ENCODE results near the gene PRELP.

DNA sequence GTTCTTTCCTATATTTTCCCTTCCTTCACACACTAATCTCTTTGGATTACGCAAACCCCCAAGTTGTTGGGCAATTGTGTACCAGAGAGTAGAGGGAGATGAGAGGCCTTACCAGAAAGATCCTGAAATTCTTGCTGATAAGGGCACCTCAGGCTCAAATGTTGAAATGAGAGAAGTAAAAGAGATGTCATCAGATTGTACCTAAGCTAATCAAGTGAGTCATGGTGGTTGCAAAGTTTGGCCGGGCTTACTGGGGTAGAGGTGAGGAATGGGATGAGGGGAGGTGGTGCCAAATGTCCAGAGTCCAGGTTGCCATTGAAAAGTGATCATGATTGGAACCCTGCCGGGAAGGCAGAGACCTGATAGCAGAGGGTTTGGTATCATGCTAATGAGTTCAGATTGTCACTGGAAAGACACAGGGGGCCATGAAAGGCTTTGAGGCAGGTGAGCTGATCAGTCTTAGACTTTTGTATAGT, 61.4 kb downstream of the PRELP start:
- TF ChIP-seq, protein P1, sequence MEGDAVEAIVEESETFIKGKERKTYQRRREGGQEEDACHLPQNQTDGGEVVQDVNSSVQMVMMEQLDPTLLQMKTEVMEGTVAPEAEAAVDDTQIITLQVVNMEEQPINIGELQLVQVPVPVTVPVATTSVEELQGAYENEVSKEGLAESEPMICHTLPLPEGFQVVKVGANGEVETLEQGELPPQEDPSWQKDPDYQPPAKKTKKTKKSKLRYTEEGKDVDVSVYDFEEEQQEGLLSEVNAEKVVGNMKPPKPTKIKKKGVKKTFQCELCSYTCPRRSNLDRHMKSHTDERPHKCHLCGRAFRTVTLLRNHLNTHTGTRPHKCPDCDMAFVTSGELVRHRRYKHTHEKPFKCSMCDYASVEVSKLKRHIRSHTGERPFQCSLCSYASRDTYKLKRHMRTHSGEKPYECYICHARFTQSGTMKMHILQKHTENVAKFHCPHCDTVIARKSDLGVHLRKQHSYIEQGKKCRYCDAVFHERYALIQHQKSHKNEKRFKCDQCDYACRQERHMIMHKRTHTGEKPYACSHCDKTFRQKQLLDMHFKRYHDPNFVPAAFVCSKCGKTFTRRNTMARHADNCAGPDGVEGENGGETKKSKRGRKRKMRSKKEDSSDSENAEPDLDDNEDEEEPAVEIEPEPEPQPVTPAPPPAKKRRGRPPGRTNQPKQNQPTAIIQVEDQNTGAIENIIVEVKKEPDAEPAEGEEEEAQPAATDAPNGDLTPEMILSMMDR (IDR thresholded peaks at IDR 0.05; ENCODE audit: low read depth, low read length) = no peak
- TF ChIP-seq EZH2phosphoT487 (IDR thresholded peaks at IDR 0.05; ENCODE audit: low read depth) = no peak

Data from OCI-LY3 (cell line).